HT1080 (cell line): Measurements from ENCODE around the gene CST9L. TPM values are rescaled to one million over a fixed set of nuclear protein-coding genes. Genes with fewer than 3 reads are reported as not detected.
A peak's percentile ranks its signal among the peaks of the same experiment; 100 is the strongest.
"Not testable (repeated sequence)": the region's sequence is repeated elsewhere in the genome, so short reads cannot be mapped to it uniquely, and the experiment has no call there.

Experiments used
- DNase-seq: peaks from one replicate; pipeline ENCODE4 v3.0.0-alpha.2; 2015; ENCODE audit warnings: low read depth
- total RNA-seq: library from RNA; depleted of rRNA; stranded (reverse); fragments of >200 nt; shearing (Covaris generic); gene quantifications from 2 replicates; pipeline ENCODE4 v1.2.3, GENCODE V29; 2014

CST9L gene
- total RNA-seq, 1 experiment from 2014 or later: not detected

DNA sequence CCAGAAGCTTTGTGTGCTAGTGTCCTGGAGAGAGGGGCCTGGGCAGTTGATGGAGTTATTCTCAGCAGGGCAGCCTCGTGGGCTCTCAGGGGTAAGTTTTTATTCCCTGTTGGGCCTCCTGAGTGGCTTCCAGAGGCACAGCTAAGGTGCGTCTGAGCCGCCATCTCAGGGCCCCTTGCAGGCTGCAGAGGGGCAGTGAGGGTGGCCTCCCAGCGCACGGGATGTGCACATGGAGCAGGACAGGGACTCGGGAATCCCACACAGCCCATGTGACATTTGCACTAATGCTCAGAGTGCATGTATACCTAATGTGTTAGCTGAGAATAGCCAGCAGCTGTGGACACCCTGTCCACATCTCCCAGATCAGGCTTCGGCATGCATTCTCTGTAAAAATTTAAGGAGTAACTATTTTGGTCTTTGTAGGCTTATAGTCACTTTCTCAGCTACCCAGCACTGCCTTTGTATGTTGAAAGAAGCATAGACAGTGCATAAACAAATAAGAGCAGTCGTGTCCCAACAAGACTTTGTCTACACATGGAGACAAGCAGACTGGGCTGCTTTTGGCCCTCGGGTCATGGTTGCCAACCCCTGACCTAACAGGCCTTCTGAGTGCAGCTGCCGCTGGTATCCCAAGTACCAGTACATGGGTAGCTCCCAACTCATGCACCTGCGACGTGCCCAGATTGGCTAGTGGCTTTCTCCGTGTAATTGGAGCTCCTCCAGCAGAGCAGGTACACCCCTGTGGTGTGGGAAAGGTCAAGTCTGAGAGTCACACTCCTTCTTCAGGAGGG is 18.6 kb upstream of the CST9L start:
- DNase-seq: no peak

DNA sequence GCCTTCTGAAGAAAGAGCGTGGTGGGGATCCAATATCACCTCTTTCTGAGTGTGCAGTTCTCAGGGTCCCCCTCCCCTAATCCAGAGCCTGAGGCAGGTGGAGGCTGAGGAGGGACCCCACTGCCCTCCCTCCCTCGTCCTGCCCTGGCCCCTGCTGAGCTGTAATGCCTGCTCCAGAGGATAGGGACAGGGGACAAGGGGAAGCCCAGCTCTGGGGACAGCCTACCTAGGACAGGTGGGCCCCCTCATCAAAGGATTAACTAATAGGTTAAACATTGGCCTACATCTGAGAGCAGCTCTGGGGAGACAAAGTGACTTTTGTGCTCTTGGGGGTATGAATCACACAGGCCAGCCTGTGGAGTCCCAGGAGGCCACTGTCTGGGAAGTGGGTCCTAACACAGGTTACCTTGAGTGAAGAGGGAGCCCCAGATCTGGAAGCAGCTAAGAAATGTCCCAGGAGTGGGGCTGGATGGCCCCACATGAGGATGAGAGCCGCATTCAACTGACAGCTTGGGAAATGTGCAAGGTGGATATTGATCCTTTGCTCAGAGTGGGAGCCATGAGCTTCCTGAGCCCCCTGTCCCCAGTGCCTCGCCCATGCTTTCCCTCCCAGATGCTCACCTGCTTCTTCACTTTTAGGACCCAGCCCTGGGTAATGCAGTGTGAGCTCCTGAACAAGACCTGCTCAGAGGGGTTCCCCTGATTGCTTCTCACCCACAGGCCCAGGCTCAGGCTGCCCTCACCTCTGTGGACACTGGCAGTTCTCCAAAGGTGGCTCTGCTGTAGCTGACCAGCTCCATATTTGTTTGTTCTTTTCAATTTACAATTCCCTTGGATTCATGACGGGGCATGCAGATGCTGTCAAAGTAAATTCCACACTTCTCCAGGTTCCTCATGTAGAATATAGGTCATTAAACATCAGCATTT is 17.8 kb upstream of the CST9L start:
- DNase-seq: no peak

DNA sequence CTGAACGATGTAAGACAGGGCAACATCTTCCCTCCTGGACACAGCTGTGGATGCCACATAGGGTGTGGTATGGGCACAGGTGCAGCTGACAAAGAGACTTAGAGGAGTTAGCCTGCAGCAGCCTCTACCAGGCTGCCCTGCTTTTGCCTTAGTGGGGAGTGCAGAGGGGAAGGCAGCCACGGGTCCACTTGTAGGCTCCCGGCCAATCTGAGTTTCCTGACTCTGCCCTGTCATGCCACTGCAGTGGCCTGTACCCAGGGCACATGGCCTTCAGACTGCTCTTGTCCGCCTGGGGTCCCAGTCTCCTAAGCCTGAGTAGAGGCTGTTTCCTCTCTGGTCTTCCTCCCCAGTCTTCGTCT is 17.1 kb upstream of the CST9L start:
- DNase-seq: no peak

DNA sequence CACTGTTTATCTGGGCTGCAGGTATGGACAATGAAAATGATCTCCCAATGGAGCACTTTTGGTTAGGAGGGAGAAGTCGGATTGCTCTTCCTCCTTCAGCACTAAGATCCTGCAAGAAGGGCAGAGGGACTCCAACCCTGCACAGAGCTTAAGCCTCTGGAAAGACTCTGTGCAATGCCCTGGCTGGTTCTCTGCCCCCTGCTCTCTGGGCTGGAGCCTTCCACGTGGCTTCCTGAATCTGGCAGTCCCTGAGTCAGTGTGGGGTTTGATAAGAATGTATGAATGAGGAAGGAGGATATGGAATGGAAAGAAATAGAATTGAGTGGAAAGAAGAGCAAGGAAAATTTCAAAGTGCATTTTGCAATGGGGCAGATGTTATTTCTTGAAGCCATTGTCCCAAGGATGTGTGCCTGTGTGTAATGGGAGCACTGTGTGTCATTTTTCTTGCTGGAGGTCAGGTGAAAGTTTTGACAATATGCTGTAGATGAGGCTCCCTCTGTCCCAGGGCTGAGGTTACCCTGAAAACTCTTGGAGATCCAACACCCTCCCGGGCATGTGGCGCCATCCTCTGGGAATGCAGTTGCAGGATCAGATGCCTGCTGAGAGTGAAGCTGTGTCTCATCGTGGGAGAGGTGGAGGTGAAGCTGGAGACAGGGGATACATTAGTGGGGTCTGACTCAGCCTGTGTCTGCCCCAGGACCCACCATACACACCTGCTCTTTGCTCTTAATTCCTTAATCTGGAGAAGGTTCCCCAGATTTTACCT is 16.3 kb upstream of the CST9L start:
- DNase-seq: no peak

DNA sequence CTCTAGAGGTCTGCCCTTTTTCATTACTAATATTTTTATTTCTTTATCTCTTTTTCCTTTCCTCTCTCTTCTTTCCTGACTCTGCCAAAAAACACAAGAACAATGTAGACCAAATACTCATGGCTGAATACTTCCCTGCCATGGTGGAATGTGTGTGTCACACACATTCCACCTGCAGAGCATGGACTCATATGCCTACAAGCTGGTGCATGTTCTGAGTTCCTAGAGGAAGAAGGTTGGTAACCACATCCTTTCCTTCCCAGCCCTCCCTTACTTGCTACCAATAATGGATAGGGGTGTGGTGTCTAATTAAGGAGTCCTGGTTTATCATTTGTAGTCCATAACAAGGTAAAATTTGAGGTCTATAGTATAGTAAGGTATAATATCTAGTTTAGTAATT is 15.2 kb upstream of the CST9L start:
- peak; percentile 62 for DNase-seq

DNA sequence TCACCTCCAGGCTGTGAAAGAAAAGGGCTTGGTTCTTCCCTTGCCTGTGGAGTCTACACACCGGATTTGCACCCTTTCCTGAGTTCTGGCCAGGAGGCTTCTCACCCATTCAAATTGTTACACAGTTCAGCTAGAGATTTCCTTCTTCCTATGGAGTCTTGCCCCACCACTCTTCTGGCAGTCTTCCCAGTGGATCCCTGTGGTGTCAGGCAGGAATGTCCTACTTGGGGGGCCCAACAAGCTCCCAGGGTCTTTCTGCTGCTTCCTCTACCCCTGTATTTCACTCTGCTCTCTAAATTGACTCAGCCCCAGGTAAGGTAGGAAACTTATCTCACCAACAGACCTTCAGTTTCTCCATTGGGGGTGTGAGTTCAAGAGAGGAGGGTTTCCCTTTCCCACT is 14.0 kb upstream of the CST9L start:
- no peak for DNase-seq

DNA sequence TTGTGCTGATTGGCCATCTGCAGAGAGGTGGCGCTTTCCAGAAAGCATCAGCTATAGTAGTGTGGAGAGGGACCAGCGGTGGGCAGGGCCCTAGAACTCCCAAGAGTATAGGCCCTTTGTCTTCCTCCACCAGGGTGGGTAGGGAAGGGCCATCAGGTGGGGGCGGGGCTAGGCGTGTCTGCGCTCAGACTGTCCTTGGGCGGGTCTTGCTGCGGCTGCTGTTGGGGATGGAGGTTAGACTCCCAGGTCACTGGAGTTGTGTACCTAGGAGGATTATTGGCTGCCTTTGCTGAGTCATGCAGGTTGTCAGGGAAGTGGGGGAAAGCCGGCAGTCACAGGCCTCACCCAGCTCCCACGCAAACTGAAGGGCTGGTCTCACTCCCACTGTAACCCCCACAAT is 13.5 kb upstream of the CST9L start:
- DNase-seq: not testable (repeated sequence)

DNA sequence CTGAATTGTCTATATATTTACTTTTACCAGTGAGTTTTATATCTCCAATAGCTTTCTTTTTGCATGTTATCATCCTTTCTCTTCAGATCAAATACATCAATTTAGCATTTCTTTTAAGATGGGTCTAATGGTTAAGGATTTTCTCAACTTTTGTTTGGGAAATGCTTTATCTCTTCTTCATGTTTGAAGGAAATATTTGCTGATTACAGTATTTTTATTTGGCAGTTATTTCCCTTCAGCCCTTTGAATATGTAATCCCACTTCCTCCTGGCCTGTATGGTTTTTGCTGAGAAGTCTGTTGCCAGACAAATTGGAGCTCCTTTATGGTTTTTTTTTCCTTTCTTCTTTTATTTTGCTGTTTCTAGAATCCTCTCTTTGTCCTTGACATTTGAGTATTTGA is 6.7 kb upstream of the CST9L start:
- DNase-seq: no peak

DNA sequence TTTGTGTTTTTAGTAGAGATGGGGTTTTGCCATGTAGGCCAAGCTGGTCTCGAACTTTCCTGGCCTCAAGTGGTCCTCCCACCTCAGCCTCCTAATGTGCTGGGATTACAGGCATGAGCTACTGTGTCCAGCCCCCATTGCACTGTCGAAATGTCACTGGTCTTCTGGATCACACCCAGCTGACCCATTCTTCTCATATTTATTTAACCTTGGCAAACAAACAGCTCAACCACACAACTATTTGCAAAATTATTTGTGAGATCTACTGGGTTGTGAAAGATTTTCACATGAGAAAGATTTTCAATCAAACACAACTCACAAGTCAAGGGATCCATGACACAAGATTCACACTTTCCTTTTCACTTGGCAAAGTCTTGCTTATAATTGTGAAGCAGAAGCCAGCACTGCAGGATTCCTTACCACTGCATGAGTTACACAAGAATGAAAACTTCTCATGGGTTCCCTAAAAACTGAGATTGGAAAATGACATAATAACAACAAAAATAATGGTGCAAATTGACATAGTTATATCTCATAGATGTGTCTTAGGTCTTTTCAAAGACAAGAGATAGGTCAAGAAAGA is 2.0 kb upstream of the CST9L start:
- no peak for DNase-seq

DNA sequence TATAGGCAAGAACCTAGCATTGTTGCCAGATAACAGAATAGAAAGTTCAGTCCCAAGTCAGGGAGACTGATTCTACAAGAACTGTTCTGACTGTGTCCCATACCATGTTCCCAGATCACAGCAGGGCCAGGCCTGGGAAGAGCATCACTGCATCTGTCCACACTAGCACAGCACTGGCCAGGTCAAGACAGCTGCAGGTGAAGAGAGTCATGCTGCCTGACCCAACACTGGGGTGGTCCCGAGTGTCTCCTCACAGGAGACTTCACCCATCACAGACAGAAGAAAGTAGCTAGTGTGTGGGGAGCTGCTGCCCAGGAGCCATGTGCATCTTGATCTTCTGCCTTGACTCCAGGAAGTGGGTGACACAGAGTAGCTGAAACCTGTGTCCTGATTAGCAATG is 1.3 kb upstream of the CST9L start:
- DNase-seq: no peak

DNA sequence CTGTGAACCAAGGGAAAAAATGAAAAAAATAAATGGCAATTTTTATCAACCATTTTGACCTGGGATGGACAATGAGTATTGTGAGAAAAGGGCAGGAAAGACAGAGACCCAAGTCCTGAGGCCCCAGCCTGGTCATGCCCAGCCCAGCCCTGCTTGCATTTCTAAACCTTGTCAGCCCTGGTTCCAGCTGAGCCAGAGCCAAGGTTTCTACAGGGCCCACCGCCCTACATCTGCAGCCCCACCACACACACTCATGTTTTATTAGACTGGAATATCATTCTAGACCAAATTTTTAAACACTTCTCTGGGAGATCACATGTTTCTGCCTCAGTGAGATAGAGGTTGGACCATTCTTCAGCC is 667 bp upstream of the CST9L start:
- no peak for DNase-seq

DNA sequence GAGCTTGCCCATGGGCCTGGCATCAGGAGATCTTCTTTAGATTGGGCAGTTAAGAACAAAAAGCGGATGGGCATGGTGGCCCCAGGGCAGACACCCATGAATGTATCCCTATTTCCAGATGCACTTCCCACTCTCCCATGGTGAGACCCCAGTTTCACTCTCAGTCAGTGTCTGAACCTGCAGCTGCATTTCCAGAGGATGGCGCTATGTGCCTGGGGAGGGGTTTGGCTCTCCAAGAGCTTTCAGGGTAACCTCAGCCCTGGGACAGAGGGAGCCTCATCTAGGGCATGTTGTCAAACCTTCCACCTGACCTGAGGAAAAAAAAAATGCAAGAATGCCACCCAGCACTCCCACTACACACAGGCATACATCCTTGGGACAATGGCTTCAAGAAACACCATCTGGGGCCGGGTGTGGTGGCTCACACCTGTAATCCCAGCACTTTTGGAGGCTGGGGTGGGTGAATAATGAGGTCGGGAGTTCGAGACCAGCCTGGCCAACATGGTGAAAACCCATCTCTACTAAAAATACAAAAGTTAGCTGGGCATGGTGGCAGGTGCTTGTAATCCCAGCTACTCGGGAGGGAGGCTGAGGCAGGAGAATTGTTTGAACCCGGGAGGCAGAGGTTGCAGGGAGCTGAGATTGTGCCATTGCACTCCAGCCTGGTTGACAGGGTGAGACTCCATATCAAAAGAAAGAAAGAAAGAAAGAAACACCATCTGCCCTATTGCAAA is 1.9 kb downstream of the CST9L start:
- DNase-seq: no peak

DNA sequence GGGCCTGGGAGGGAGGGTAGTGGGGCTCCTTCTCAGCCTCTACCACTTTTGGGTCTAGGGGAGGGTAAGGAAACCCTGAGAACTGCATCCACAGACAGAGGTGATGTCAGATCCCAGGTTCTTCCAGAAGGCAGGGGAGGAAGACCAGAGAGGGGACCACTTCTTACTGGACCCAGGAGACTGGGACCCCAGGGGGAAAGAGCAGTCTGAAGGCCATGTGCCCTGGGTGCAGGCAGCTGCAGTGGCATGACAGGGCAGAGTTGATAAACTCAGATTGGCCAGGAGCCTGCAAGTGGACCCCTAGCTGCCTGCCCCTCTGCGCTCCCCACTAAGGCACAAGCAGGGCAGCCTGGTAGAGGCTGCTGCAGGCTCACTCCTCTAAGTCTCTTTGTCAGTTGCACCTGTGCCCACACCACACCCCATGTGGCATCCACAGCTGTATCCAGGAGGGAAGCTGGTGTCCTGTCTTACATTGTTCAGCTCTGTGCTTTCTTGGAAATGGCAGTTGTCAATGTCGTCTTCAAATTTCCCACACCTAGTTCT is 2.7 kb downstream of the CST9L start:
- DNase-seq: no peak

DNA sequence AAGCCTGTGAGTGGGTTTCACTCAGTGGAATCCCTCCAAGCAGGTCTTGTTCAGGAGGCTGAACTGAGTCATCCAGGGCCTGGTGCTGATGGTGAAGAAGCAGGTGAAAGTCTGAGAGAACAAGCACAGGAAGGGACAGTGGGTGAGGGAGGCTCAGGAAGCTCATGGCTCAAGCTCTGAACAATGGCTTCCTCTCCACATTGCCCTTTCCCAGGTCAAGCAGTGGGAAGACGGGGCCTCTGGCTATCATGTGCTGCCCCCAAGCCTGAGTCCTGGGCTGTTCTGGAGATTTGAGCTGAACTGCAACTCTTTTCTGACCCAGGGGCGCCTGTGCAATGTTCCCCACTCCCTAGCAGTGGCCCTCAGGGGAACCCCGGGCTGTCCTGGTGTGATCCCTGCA is 3.4 kb downstream of the CST9L start:
- no peak for DNase-seq

DNA sequence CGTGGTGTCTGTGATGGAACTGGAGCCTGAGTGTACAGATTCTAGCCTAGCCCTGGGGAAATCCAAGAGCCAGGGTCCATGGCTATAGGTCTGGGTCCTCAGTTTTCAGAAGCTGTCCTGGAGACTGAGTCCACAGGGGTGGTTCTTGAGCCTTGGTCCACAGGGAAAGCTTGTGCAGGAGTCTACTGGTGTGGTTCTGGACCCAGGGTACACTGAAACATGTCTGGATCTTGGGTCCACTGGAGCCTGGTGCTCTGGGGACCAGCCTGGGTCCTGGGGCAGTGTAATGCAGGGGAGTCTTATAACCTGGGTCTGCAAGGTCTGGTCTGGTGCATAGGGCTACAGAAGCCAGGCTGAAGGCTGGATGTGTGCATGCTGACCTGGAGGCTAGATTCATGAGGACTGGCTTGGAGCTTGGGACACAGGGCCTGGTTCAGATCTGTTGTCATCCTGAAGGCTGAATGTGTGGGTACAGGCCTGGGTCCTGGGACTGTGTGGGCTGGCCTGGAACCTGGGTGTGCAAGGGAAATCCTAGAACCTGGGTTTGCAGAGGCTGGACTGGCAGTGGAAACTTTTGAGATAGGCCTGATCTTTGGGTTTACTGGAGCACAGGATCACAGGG is 5.5 kb downstream of the CST9L start:
- no peak for DNase-seq

DNA sequence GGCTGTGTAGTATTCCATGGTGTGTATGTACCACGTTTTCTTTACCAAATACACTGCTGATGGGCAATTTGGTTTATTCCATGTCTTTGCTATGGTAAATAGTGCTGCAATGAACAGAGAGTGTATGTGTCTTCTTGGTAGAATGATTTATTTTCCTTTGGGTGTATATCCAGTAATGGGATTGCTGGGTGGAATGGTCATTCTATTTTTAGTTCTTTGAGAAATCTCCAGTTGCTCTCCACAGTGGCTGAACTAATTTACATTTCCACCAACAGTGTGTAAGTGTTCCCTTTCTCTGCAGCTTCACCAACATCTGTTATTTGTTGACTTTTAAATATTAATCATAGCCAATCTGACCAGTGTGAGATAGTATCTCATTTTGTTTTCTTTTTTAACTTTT is 13.9 kb downstream of the CST9L start:
- no peak for DNase-seq

DNA sequence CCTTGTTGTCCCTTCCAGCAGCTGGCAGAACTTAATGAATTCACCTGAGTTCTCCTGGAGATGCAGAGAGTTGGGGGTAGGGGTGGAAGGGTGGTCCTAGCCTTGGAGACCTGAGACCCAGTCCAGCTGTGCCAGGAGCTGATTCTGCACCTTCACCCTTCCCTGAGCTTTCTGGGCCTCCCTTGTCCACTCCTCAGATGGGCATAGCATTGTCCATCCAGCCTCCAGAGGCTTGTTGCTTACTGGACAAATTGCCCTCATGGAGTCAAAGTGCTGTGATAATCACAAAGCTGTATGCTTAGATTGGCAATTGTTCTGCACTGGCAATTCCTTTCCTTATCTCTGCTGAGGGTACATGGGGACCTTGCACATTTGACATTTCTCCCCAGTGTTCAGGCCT is 16.5 kb downstream of the CST9L start:
- DNase-seq: no peak

DNA sequence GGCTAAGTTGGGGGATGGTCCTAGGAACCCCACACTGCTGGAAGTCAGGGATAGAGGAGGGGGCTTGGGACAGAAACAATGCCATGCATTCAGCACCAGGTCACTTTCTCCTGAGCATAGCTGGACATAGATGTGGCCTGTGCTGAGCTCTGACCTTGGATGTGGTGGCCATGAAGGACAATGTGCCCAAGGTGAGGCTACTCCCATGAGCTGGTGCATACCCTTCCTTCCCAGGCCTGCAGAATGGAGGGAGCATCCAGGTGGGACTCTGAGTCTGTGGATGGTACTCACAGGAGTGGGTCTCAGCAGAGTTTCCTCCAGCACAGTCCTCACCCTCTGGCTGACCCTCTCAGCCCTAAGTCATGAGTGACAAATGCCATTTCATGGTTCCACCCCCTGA is 16.9 kb downstream of the CST9L start:
- no peak for DNase-seq

DNA sequence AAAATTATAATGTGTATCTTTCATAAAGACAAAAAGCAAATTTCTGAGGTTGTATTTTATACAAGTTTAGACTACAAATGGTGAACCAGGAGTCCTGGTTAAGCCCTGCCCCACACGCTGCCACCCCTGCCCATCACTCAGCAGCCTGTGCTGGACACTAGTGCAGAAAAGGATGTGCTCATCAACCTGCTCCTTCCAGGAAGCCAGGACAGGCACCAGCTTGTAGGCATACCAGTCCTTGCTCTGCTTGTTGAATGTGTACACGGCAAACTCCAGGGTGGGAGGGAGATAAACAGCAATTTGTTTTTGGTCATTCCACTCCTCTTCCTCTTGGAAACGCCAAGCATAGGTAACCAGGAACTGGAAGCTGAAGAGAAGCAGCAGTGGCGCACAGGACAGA is 18.1 kb downstream of the CST9L start:
- DNase-seq: no peak

DNA sequence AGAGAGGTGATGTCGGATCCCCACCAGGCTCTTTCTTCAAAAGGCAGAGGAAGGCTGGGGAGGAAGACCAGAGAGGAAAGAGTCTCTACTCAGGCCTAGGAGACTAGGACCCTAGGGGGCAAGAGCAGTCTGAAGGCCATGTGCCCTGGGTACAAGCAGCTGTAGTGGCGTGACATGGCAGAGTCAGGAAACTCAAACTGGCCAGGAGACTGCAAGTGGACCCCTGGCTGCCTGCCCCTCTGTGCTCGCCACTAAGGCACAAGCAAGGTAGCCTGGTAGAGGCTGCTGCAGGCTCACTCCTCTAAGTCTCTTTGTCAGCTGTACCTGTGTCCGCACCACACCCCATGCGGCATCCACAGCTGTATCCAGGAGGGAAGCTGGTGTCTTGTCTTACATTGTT is 19.9 kb downstream of the CST9L start:
- no peak for DNase-seq
